ENCODE measurements around the gene CRTC1. TPM values are rescaled to one million over a fixed set of nuclear protein-coding genes. Genes with fewer than 3 reads are reported as not detected.

Gene CRTC1
- total RNA-seq, 1 experiment from 2014 or later, result 19.0 TPM

DNA sequence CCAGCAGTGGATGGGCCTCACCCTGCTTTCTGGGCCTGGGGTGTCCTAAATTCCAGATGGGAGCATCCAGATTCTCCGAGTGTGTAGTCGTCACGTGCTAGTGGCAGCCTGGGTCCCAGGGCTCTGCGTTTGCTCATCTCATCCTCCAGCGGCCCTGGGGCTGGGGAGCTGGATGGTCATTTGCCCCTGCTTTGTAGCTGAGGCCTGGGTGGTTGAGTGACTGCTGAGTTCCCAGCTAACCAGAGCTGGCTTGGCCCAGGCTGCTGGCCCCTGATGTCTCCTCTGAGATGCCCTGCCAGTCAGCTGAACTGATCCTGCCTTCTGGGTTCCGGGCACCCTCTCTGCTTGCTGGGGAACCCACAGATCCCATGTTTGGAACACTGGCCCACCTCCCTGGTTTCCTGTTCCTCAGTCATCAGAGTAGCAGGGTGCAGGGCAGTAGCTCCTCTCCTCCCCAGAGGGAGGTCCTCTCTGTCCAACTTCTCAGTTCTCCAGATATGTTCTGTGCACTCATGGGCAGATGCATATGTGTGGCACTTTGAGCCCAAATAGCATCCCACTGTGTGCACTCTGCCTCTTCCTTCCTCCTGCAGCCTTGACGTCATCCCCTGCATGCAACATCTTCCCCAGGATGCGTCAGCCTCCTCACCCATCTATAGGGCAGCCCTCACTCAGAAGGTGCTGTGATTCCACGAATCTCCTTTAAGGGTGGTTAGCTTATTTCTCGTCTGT, 22.4 kb upstream of the CRTC1 start:
- Histone ChIP-seq H3T11ph (ENCODE audit: low read length) (no peak overlapping the region), H4K8ac (replicated peaks; ENCODE audit: insufficient read length, low read depth, low read length) (no peak overlapping the region), H3K4ac (ENCODE audit: low read depth, low read length) (no peak overlapping the region), H2AFZ (ENCODE audit: low read length) (no peak overlapping the region), H2BK15ac (ENCODE audit: low read depth, low read length) (no peak overlapping the region), H3K23ac (ENCODE audit: insufficient read length, low read depth, low read length) (no peak overlapping the region), H3K23me2 (ENCODE audit: insufficient read length, low read depth, low read length, poor library complexity, severe bottlenecking) (no peaks in the 10 kb centered on the region), H4K5ac (ENCODE audit: insufficient read length, low read depth, low read length) (no peak overlapping the region), H3K9me3 (ENCODE audit: control insufficient read depth, low read depth, low read length) (no peaks in the 10 kb centered on the region), H3K79me2 (ENCODE audit: insufficient read depth, low read length) (no peaks in the 10 kb centered on the region), H3K18ac (ENCODE audit: insufficient read length, low read depth, low read length) (no peak overlapping the region), H4K20me1 (ENCODE audit: control insufficient read depth, insufficient read depth, insufficient read length) (no peaks in the 10 kb centered on the region), H2BK120ac (ENCODE audit: low read depth, low read length, poor library complexity, severe bottlenecking) (no peak overlapping the region), H3K56ac (ENCODE audit: insufficient read length, low read depth, low read length) (no peak overlapping the region), H3K14ac (ENCODE audit: insufficient read depth, low read length) (no peak overlapping the region), H3K9ac (ENCODE audit: extremely low read depth, insufficient read length, low read length) (no peak overlapping the region), H2BK12ac (ENCODE audit: insufficient read length, low read depth, low read length) (no peak overlapping the region), H3K27me3 (ENCODE audit: insufficient read depth, low read length) (no peaks in the 10 kb centered on the region), H2BK5ac (ENCODE audit: insufficient read length, low read length) (no peak overlapping the region), H2AK5ac (ENCODE audit: insufficient read length, low read length) (no peak overlapping the region), H3K79me1 (ENCODE audit: insufficient read depth, low read depth, low read length, poor library complexity, severe bottlenecking) (no peaks in the 10 kb centered on the region), H3K4me1 (ENCODE audit: insufficient read depth, low read length) (no peaks in the 10 kb centered on the region), H3K27ac (ENCODE audit: insufficient read length, low read depth, low read length) (no peak overlapping the region), H3K4me2 (ENCODE audit: insufficient read depth, insufficient read length, low read length) (no peak overlapping the region), H4K91ac (ENCODE audit: insufficient read length, low read depth, low read length) (no peak overlapping the region), H2BK20ac (ENCODE audit: low read depth, low read length, poor library complexity, severe bottlenecking) (no peak overlapping the region)
- Mint-ChIP-seq H3K4me1 (peaks cover 22 to 29% of the 10 kb centered on the region in 2 experiments), H3K9me3 (no peaks in the 10 kb centered on the region; a peak in 1 of 5 replicates), H3K4me3 (no peak overlapping the region), H3K27ac (no peak overlapping the region; a peak in 1 of 7 replicates), H3K36me3 (ENCODE audit: insufficient read depth in 1 of 3, low read depth in 3 of 3) (peaks cover 0 to 4% (median 0%) of the 10 kb centered on the region in 3 experiments; a peak in 1 of 7 replicates), H3K27me3 (ENCODE audit: low read depth) (peaks cover 1% of the 10 kb centered on the region)
- WGBS (ENCODE audit: extremely low coverage, insufficient read length, low lambda C conversion rate), result no CpG with 5 or more reads among the region's 10 CpGs
- no peak for DNase-seq
- TF ChIP-seq, protein P1, sequence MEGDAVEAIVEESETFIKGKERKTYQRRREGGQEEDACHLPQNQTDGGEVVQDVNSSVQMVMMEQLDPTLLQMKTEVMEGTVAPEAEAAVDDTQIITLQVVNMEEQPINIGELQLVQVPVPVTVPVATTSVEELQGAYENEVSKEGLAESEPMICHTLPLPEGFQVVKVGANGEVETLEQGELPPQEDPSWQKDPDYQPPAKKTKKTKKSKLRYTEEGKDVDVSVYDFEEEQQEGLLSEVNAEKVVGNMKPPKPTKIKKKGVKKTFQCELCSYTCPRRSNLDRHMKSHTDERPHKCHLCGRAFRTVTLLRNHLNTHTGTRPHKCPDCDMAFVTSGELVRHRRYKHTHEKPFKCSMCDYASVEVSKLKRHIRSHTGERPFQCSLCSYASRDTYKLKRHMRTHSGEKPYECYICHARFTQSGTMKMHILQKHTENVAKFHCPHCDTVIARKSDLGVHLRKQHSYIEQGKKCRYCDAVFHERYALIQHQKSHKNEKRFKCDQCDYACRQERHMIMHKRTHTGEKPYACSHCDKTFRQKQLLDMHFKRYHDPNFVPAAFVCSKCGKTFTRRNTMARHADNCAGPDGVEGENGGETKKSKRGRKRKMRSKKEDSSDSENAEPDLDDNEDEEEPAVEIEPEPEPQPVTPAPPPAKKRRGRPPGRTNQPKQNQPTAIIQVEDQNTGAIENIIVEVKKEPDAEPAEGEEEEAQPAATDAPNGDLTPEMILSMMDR (conservative IDR thresholded peaks at IDR 0.05), result no peak

All from H9 (cell line).